ENCODE measurements around the gene LOXHD1. TPM values are rescaled to one million over a fixed set of nuclear protein-coding genes. Genes with fewer than 3 reads are reported as not detected.

The LOXHD1 gene
- total RNA-seq, 1 experiment from 2014 or later = 0.35 TPM

GRCh38 chr18:46574743-46575115, 82.3 kb downstream of the LOXHD1 start (continued):
- TF ChIP-seq SMAD3 (CRISPR knock-in tag; IDR thresholded peaks at IDR 0.05; ENCODE audit: borderline replicate concordance) (no peak), ZNF425 (CRISPR knock-in tag; conservative IDR thresholded peaks at IDR 0.05) (no peak), SMAD4 (CRISPR knock-in tag; IDR thresholded peaks at IDR 0.05) (no peak), ZNF281 (CRISPR knock-in tag; IDR thresholded peaks at IDR 0.05) (no peak), ATF6 (CRISPR knock-in tag; IDR thresholded peaks at IDR 0.05) (no peak), USF2 (CRISPR knock-in tag; IDR thresholded peaks at IDR 0.05) (no peak), NR2C2 (CRISPR knock-in tag; IDR thresholded peaks at IDR 0.05) (no peak), FOXJ3 (CRISPR knock-in tag; IDR thresholded peaks at IDR 0.05; ENCODE audit: borderline replicate concordance) (no peak), MAX (CRISPR knock-in tag; IDR thresholded peaks at IDR 0.05) (no peak), ZNF396 (CRISPR knock-in tag; IDR thresholded peaks at IDR 0.05; ENCODE audit: borderline replicate concordance) (no peak)

- ATAC-seq (no peak), DNase-seq (ENCODE audit: low spot score) (no peak)
- ChIA-PET POLR2A (no interaction called here), CTCF (interaction anchor here (0.8 to 0.9 kb wide), 2 partner anchors 18 to 84 kb away, joined by 3 to 4 read pairs; no protein-coding TSS in a partner anchor)
- Mint-ChIP-seq H3K36me3 (no peaks in the 10 kb centered on the region), H3K9me3 (peaks cover 4% of the 10 kb centered on the region; the same call in 1 of the 2 replicates), H3K27me3 (ENCODE audit: low read depth) (no peaks in the 10 kb centered on the region), H3K27ac (no peak overlapping the region), H3K4me1 (peaks cover 4% of the 10 kb centered on the region), H3K4me3 (no peak overlapping the region)
- no peak for TF ChIP-seq CREM (CRISPR knock-in tag; IDR thresholded peaks at IDR 0.05)
- no peak for TF ChIP-seq NR2C2 (CRISPR knock-in tag; IDR thresholded peaks at IDR 0.05)
- no peak for TF ChIP-seq E2F4 (CRISPR knock-in tag; IDR thresholded peaks at IDR 0.05; ENCODE audit: borderline replicate concordance, low read depth)
- no peak for TF ChIP-seq IRF2 (CRISPR knock-in tag; IDR thresholded peaks at IDR 0.05; ENCODE audit: borderline replicate concordance, low read depth)
- no peak for TF ChIP-seq TCF7 (CRISPR knock-in tag; IDR thresholded peaks at IDR 0.05; ENCODE audit: low read depth)
- no peak for TF ChIP-seq ZSCAN18 (CRISPR knock-in tag; IDR thresholded peaks at IDR 0.05)
- no peak for TF ChIP-seq FOXP4 (CRISPR knock-in tag; IDR thresholded peaks at IDR 0.05)
- TF ChIP-seq ATF1 (CRISPR knock-in tag; IDR thresholded peaks at IDR 0.05) = no peak
- no peak for TF ChIP-seq CTCF (IDR thresholded peaks at IDR 0.05)
- TF ChIP-seq TEAD4 (CRISPR knock-in tag; IDR thresholded peaks at IDR 0.05) = no peak
Measured at GRCh38 chr18:46574000-46574742, 82.8 kb downstream of the LOXHD1 start.
